Bronchial epithelial cell (primary cell): ENCODE measurements around the gene RASGRP1. TPM values are rescaled to one million over a fixed set of nuclear protein-coding genes. Genes with fewer than 3 reads are reported as not detected.
"Not testable (repeated sequence)": the region's sequence is repeated elsewhere in the genome, so short reads cannot be mapped to it uniquely, and the experiment has no call there.

Source experiments
- DNase-seq: peaks from one replicate; pipeline ENCODE4 v3.0.0-alpha.2; 2010; ENCODE audit warnings: low read depth
- FAIRE-seq: peaks from 2 replicates; lab custom pipeline; 2011; peaks lifted over from hg19 to GRCh38; lab: Jason Lieb, UNC
- H3K27me3 ChIP-seq: 2 replicates; pipeline ENCODE4 v1.5.1; 2011; ENCODE audit warnings: low read length; ENCODE audit not compliant: control insufficient read depth, insufficient read depth
- H3K36me3 ChIP-seq: 2 replicates; pipeline ENCODE4 v1.5.1; 2011; ENCODE audit warnings: low read length; ENCODE audit not compliant: control insufficient read depth, insufficient read depth
- H3K4me3 ChIP-seq: 2 replicates; pipeline ENCODE4 v1.5.1; 2011; ENCODE audit warnings: mild to moderate bottlenecking, low read depth, low read length, control low read depth
- CTCF ChIP-seq: IDR thresholded peaks from 2 replicates; pipeline ENCODE4 v1.5.1; 2011; ENCODE audit warnings: mild to moderate bottlenecking, moderate library complexity, low read length, control low read depth, inconsistent platforms; ENCODE audit not compliant: insufficient read depth, severe bottlenecking
- total RNA-seq: library from RNA; depleted of rRNA; stranded (reverse); fragments of >200 nt; gene quantifications from 2 replicates; pipeline ENCODE4 v1.2.1, GENCODE V29; 2014

The RASGRP1 gene
- total RNA-seq, 1 donor from 2014 or later, result under 0.01 TPM

GRCh38 chr15:38598749-38599148 is 34.1 kb upstream of the RASGRP1 start:
- H3K27me3 ChIP-seq, result peaks cover 2% of the 10 kb centered on the region
- DNase-seq (no peak), FAIRE-seq (no peak)

DNA sequence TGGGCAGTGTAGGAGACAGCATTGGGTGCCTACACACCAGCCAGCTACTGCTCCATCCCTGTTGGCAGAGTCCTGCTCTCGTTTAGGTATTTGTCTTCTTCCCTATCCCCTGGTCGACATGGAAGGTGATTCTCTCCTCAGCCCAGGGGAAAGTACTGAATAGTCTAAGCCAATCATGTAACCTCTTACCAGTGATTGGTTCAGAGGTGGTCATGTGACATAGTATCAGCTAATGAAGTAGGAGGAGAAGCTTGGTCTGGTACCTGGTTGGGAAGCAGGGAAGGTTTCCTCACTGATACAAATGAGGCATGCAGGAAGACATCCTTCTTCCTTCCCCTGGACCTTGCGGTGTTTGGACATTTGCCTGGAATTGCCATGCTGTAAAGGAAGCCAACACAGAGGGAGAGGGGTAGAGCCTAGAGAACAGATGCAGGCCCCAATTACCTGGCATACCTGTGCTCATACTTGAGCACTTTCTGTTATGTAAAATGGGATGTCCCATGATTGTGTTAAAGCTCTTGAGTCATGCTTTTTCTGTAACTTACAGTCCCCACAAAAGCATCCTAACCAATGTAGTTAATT is 32.7 kb upstream of the RASGRP1 start:
- no peak for TF ChIP-seq CTCF
- peak; percentile 64 for FAIRE-seq

More at GRCh38 chr15:38598749-38599148, 34.1 kb upstream of the RASGRP1 start:
- H3K4me3 ChIP-seq, result no peak overlapping the region
- H3K36me3 ChIP-seq, result no peaks in the 10 kb centered on the region
- TF ChIP-seq CTCF, result no peak

GRCh38 chr15:38593524-38593923 is 28.9 kb upstream of the RASGRP1 start:
- H3K4me3 ChIP-seq, result no peak overlapping the region
- TF ChIP-seq CTCF, result no peak
- H3K36me3 ChIP-seq, result no peaks in the 10 kb centered on the region
- FAIRE-seq (no peak), DNase-seq (no peak)
- no peaks in the 10 kb centered on the region for H3K27me3 ChIP-seq

More for the DNA sequence above, 32.7 kb upstream of the RASGRP1 start:
- no peaks in the 10 kb centered on the region for H3K36me3 ChIP-seq
- no peak for DNase-seq
- no peak overlapping the region for H3K4me3 ChIP-seq
- H3K27me3 ChIP-seq, result no peaks in the 10 kb centered on the region

DNA sequence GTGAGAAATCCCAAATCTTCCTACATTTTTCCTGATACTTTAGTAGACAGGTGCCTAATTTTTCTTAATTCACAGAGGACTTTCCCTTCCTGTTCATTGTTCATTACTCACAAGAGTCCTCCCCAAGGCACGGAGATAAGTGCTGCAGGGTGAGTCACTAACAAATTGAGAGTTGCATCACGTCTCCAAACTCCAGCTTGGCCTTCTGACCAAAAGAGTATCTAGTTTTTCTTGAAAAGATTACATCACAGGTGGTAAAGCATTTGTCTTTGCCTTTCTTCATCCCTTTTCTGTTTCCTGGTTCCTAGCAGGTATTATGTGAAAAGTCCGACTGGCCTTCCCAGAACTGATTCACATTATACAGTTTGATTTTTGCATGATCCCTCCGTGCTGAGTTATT is 24.9 kb upstream of the RASGRP1 start:
- DNase-seq, result peak; percentile 93
- FAIRE-seq, result no peak
- H3K27me3 ChIP-seq, result no peaks in the 10 kb centered on the region
- no peaks in the 10 kb centered on the region for H3K36me3 ChIP-seq
- TF ChIP-seq CTCF, result no peak
- no peak overlapping the region for H3K4me3 ChIP-seq

- Histone ChIP-seq H3K4me3 (no peak overlapping the region), H3K27me3 (no peaks in the 10 kb centered on the region), H3K36me3 (no peaks in the 10 kb centered on the region)
- FAIRE-seq (no peak), DNase-seq (peak; percentile 37)
- TF ChIP-seq CTCF, result no peak
Measured at GRCh38 chr15:38588672-38589071, 24.1 kb upstream of the RASGRP1 start.

- no peaks in the 10 kb centered on the region for H3K36me3 ChIP-seq
- TF ChIP-seq CTCF, result no peak
- no peaks in the 10 kb centered on the region for H3K27me3 ChIP-seq
- FAIRE-seq (no peak), DNase-seq (no peak)
- H3K4me3 ChIP-seq, result no peak overlapping the region
Measured at GRCh38 chr15:38587214-38587613, 22.6 kb upstream of the RASGRP1 start.

GRCh38 chr15:38586005-38586404 is 21.4 kb upstream of the RASGRP1 start:
- not testable (repeated sequence) for H3K27me3 ChIP-seq, FAIRE-seq, DNase-seq, H3K36me3 ChIP-seq, H3K4me3 ChIP-seq
